Kidney epithelial cell (primary cell): ENCODE measurements around the gene ABHD18. TPM values are rescaled to one million over a fixed set of nuclear protein-coding genes. Genes with fewer than 3 reads are reported as not detected.

ENCODE experiments used
- DNase-seq: peaks from one replicate; pipeline ENCODE4 v3.0.0-alpha.2; 2010; ENCODE audit warnings: low read depth
- H3K27me3 ChIP-seq: 2 replicates; pipeline ENCODE4 v1.6.0; 2011; ENCODE audit warnings: low read length; ENCODE audit not compliant: control insufficient read depth, insufficient read depth
- H3K36me3 ChIP-seq: 2 replicates; pipeline ENCODE4 v1.5.1; 2011; ENCODE audit warnings: low read length; ENCODE audit not compliant: control insufficient read depth, insufficient read depth
- H3K4me3 ChIP-seq: 2 replicates; pipeline ENCODE4 v1.5.1; 2011; ENCODE audit warnings: low read depth, mild to moderate bottlenecking, control low read depth, low read length
- CTCF ChIP-seq: IDR thresholded peaks from 2 replicates; pipeline ENCODE4 v1.5.1; 2011; ENCODE audit warnings: mild to moderate bottlenecking, moderate library complexity, low read length, control low read depth, inconsistent platforms; ENCODE audit not compliant: insufficient read depth, poor library complexity, severe bottlenecking
- total RNA-seq: library from RNA; depleted of rRNA; stranded (reverse); fragments of >200 nt; gene quantifications from 2 replicates; pipeline ENCODE4 v1.2.3, GENCODE V29; 2015

Gene ABHD18
- total RNA-seq, 1 donor from 2014 or later, result 8.4 TPM

- Histone ChIP-seq H3K36me3 (no peaks in the 10 kb centered on the region), H3K27me3 (no peaks in the 10 kb centered on the region), H3K4me3 (no peak overlapping the region)
- DNase-seq, result no peak
- no peak for TF ChIP-seq CTCF
These were observed 32.6 kb downstream of the ABHD18 start for GRCh38 chr4:127997534-127998388.

GRCh38 chr4:128006592-128006991 is 41.4 kb downstream of the ABHD18 start:
- H3K27me3 ChIP-seq, result no peaks in the 10 kb centered on the region
- no peaks in the 10 kb centered on the region for H3K36me3 ChIP-seq
- no peak for TF ChIP-seq CTCF
- DNase-seq, result no peak
- no peak overlapping the region for H3K4me3 ChIP-seq

GRCh38 chr4:128009428-128009827 is 44.2 kb downstream of the ABHD18 start:
- Histone ChIP-seq H3K36me3 (no peaks in the 10 kb centered on the region), H3K4me3 (no peak overlapping the region), H3K27me3 (no peaks in the 10 kb centered on the region)
- DNase-seq, result no peak
- no peak for TF ChIP-seq CTCF

DNA sequence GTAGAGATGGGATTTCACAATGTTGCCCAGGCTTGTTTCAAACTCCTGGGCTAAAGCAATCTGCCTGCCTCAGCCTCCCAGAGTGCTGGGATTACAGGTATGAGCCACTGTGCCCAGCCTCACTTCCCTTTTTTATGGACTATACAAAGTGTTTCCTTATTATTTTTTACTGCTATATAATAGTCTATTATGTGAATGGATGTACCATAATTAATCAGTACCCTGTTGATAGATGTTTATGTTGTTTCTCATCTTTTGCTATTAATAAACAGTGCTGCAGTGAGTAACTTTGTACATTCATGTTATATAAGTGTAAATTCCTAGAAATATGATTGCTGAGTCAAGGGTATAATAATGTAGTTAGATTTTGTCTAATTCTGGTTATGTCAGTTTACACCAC is 60.1 kb downstream of the ABHD18 start:
- no peak for DNase-seq
- Histone ChIP-seq H3K4me3 (no peak overlapping the region), H3K36me3 (no peaks in the 10 kb centered on the region), H3K27me3 (no peaks in the 10 kb centered on the region)
- TF ChIP-seq CTCF, result no peak

DNA sequence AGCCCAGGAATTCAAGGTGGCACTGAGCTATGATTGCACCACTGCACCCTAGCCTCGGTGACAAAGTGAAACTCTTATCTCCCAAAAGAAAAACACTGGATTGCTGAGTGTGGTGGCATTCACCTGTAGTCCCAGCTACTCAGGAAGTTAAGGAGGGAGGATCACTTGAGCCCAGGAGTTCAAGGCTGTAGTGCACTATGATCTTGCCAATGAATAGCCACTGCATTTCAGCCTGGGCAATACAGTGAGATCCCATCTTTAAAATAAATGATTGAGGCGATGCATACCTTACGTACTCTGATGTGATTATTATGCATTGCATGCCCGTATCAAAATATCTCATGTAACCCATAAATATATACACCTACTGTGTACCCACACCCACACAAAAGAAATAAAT is 64.7 kb downstream of the ABHD18 start:
- Histone ChIP-seq H3K27me3 (no peaks in the 10 kb centered on the region), H3K4me3 (no peak overlapping the region), H3K36me3 (no peaks in the 10 kb centered on the region)
- TF ChIP-seq CTCF, result no peak
- no peak for DNase-seq
